ENCODE results near the gene PPP1R14C.

The PPP1R14C gene

GRCh38 chr6:150169181-150169580, 26.3 kb downstream of the PPP1R14C start:
- Histone ChIP-seq H3K9ac (no peak overlapping the region), H3K27me3 (ENCODE audit: insufficient read depth, low read depth) (no peaks in the 10 kb centered on the region), H3K79me2 (ENCODE audit: insufficient read depth, low read depth) (no peaks in the 10 kb centered on the region), H3K36me3 (ENCODE audit: insufficient read depth) (no peaks in the 10 kb centered on the region), H3K4me1 (ENCODE audit: low read depth, poor library complexity, severe bottlenecking) (peaks cover 6% of the 10 kb centered on the region), H4K20me1 (ENCODE audit: insufficient read depth) (no peaks in the 10 kb centered on the region), H3K4me3 (IDR thresholded peaks at IDR 0.05; ENCODE audit: insufficient read depth, low read depth, low read length) (no peak overlapping the region), H2AFZ (ENCODE audit: low read depth) (peak overlapping the region; percentile 67), H3K27ac (no peak overlapping the region), H3K4me2 (peak overlapping the region; percentile 39; the same call in 1 of the 2 replicates)
- TF ChIP-seq CTCF (conservative IDR thresholded peaks at IDR 0.05; ENCODE audit: low read depth, low read length), result no peak

GRCh38 chr6:150169609-150170008, 26.8 kb downstream of the PPP1R14C start:
- Histone ChIP-seq H3K36me3 (ENCODE audit: insufficient read depth) (no peaks in the 10 kb centered on the region), H3K79me2 (ENCODE audit: insufficient read depth, low read depth) (no peaks in the 10 kb centered on the region), H3K27ac (no peak overlapping the region), H2AFZ (ENCODE audit: low read depth) (no peak overlapping the region), H3K4me1 (ENCODE audit: low read depth, poor library complexity, severe bottlenecking) (peaks cover 6% of the 10 kb centered on the region), H3K4me2 (no peak overlapping the region), H3K9ac (no peak overlapping the region), H3K4me3 (IDR thresholded peaks at IDR 0.05; ENCODE audit: insufficient read depth, low read depth, low read length) (no peak overlapping the region), H3K27me3 (ENCODE audit: insufficient read depth, low read depth) (no peaks in the 10 kb centered on the region), H4K20me1 (ENCODE audit: insufficient read depth) (no peaks in the 10 kb centered on the region)
- TF ChIP-seq CTCF (conservative IDR thresholded peaks at IDR 0.05; ENCODE audit: low read depth, low read length), result no peak

- Histone ChIP-seq H3K9ac (no peak overlapping the region), H3K79me2 (ENCODE audit: insufficient read depth, low read depth) (no peaks in the 10 kb centered on the region), H3K4me2 (no peak overlapping the region), H2AFZ (ENCODE audit: low read depth) (no peak overlapping the region), H3K4me1 (ENCODE audit: low read depth, poor library complexity, severe bottlenecking) (peaks cover 6% of the 10 kb centered on the region), H4K20me1 (ENCODE audit: insufficient read depth) (no peaks in the 10 kb centered on the region), H3K27ac (no peak overlapping the region), H3K27me3 (ENCODE audit: insufficient read depth, low read depth) (no peaks in the 10 kb centered on the region), H3K4me3 (IDR thresholded peaks at IDR 0.05; ENCODE audit: insufficient read depth, low read depth, low read length) (no peak overlapping the region), H3K36me3 (ENCODE audit: insufficient read depth) (no peaks in the 10 kb centered on the region)
- TF ChIP-seq CTCF (conservative IDR thresholded peaks at IDR 0.05; ENCODE audit: low read depth, low read length), result no peak
Measured at GRCh38 chr6:150172929-150173328, 30.1 kb downstream of the PPP1R14C start.

- no peak overlapping the region for H3K4me3 ChIP-seq (IDR thresholded peaks at IDR 0.05; ENCODE audit: insufficient read depth, low read depth, low read length)
- H4K20me1 ChIP-seq (ENCODE audit: insufficient read depth), result no peaks in the 10 kb centered on the region
- H3K4me1 ChIP-seq (ENCODE audit: low read depth, poor library complexity, severe bottlenecking), result no peaks in the 10 kb centered on the region
- no peak overlapping the region for H3K4me2 ChIP-seq
- H3K27ac ChIP-seq, result no peak overlapping the region
- H3K27me3 ChIP-seq (ENCODE audit: insufficient read depth, low read depth), result no peaks in the 10 kb centered on the region
- no peak for TF ChIP-seq CTCF (conservative IDR thresholded peaks at IDR 0.05; ENCODE audit: low read depth, low read length)
- no peaks in the 10 kb centered on the region for H3K79me2 ChIP-seq (ENCODE audit: insufficient read depth, low read depth)
- no peak overlapping the region for H2AFZ ChIP-seq (ENCODE audit: low read depth)
- no peak overlapping the region for H3K9ac ChIP-seq
- H3K36me3 ChIP-seq (ENCODE audit: insufficient read depth), result no peaks in the 10 kb centered on the region
Measured at GRCh38 chr6:150175586-150176151, 32.8 kb downstream of the PPP1R14C start.
